Neural cell (in vitro differentiated cells): ENCODE results near the gene BCL2L14. TPM values are rescaled to one million over a fixed set of nuclear protein-coding genes. Genes with fewer than 3 reads are reported as not detected.

ENCODE experiments used
- H2AFZ ChIP-seq: fragments of 200-600, 300-800 bp; sonication (generic), shearing (Covaris generic); 2 replicates; pipeline ENCODE4 v1.6.0; 2014; ENCODE audit warnings: low read depth, mild to moderate bottlenecking, antibody characterized with exemption, low read length, moderate library complexity
- H3F3A ChIP-seq: fragments of 200-600 bp; shearing (Covaris generic); 2 replicates; pipeline ENCODE4 v1.6.1; 2016; ENCODE audit warnings: mild to moderate bottlenecking, moderate library complexity, mixed read lengths, antibody characterized with exemption, low read length; ENCODE audit not compliant: insufficient read depth, poor library complexity, severe bottlenecking
- H3K27ac ChIP-seq: fragments of 200-600, 300-800 bp; sonication (generic), shearing (Covaris generic); 2 replicates; pipeline ENCODE4 v1.5.1; 2014; ENCODE audit warnings: mild to moderate bottlenecking, low read length, moderate library complexity
- H3K27me3 ChIP-seq: fragments of 300-800, 200-600 bp; sonication (generic), shearing (Covaris generic); 2 replicates; pipeline ENCODE4 v1.6.0; 2014; ENCODE audit warnings: mild to moderate bottlenecking, low read depth, low read length, moderate library complexity; ENCODE audit not compliant: insufficient read depth
- H3K36me3 ChIP-seq: fragments of 300-800, 200-600 bp; sonication (generic), shearing (Covaris generic); 2 replicates; pipeline ENCODE4 v1.5.1; 2014; ENCODE audit warnings: mild to moderate bottlenecking, antibody characterized with exemption, low read length, moderate library complexity; ENCODE audit not compliant: insufficient read depth
- H3K4me2 ChIP-seq: fragments of 300-800, 200-600 bp; sonication (generic), shearing (Covaris generic); 2 replicates; pipeline ENCODE4 v1.6.0; 2014; ENCODE audit warnings: mild to moderate bottlenecking, low read length
- H3K4me3 ChIP-seq: fragments of 300-800, 200-600 bp; sonication (generic), shearing (Covaris generic); 2 replicates; pipeline ENCODE4 v1.5.1; 2014; ENCODE audit warnings: mild to moderate bottlenecking, low read length, moderate library complexity
- H3K79me2 ChIP-seq: fragments of 200-600 bp; shearing (Covaris generic); replicated peaks from 2 replicates; pipeline ENCODE4 v1.6.0; 2014; ENCODE audit warnings: mild to moderate bottlenecking, low read length, moderate library complexity; ENCODE audit not compliant: insufficient read depth
- H3K9ac ChIP-seq: fragments of 300-800, 200-600 bp; sonication (generic), shearing (Covaris generic); 2 replicates; pipeline ENCODE4 v1.6.1; 2016; ENCODE audit warnings: mild to moderate bottlenecking, low read length, mixed read lengths
- H3K9me2 ChIP-seq: fragments of 200-600 bp; shearing (Covaris generic); 2 replicates; pipeline ENCODE4 v1.6.1; 2016; ENCODE audit warnings: mild to moderate bottlenecking, low read length, mixed read lengths; ENCODE audit not compliant: insufficient read depth
- H3K9me3 ChIP-seq: fragments of 200-600, 300-800 bp; sonication (generic), shearing (Covaris generic); 2 replicates; pipeline ENCODE4 v1.6.1; 2016; ENCODE audit warnings: mild to moderate bottlenecking, mixed run types, low read length, moderate library complexity, mixed read lengths
- H4K20me1 ChIP-seq: fragments of 200-600 bp; shearing (Covaris generic); 2 replicates; pipeline ENCODE4 v1.6.1; 2016; ENCODE audit warnings: mild to moderate bottlenecking, mixed run types; ENCODE audit not compliant: insufficient read depth
- CTCF ChIP-seq: fragments of 450-650 bp; IDR thresholded peaks from 2 replicates; pipeline ENCODE4 v1.5.1; 2014; ENCODE audit warnings: antibody characterized with exemption, mild to moderate bottlenecking, moderate library complexity; ENCODE audit not compliant: poor library complexity, severe bottlenecking
- EP300 ChIP-seq: fragments of 450-650 bp; conservative IDR thresholded peaks from 2 replicates; pipeline ENCODE4 v1.6.1; 2014; ENCODE audit warnings: antibody characterized with exemption, mild to moderate bottlenecking, moderate library complexity; ENCODE audit not compliant: poor library complexity, severe bottlenecking
- EZH2 ChIP-seq: fragments of 200-600, 300-800 bp; shearing (Covaris generic), sonication (generic); IDR thresholded peaks from 2 replicates; pipeline ENCODE4 v1.6.1; 2014; ENCODE audit warnings: antibody characterized with exemption, low read length, borderline replicate concordance, mild to moderate bottlenecking; ENCODE audit not compliant: insufficient read depth, poor library complexity, severe bottlenecking
- MXI1 ChIP-seq: fragments of 450-650 bp; conservative IDR thresholded peaks from 2 replicates; pipeline ENCODE4 v1.6.1; 2014; ENCODE audit warnings: antibody characterized with exemption, mild to moderate bottlenecking; ENCODE audit not compliant: poor library complexity, severe bottlenecking
- POLR2AphosphoS5 ChIP-seq: IDR thresholded peaks from 2 replicates; pipeline ENCODE4 v1.6.1; 2012
- RAD21 ChIP-seq: fragments of 450-650 bp; conservative IDR thresholded peaks from 2 replicates; pipeline ENCODE4 v1.6.1; 2014; ENCODE audit warnings: antibody characterized with exemption, mild to moderate bottlenecking, moderate library complexity
- REST ChIP-seq: IDR thresholded peaks from 2 replicates; pipeline ENCODE4 v1.6.1; 2012; ENCODE audit warnings: borderline replicate concordance
- SMC3 ChIP-seq: fragments of 450-650 bp; conservative IDR thresholded peaks from 2 replicates; pipeline ENCODE4 v1.6.1; 2014; ENCODE audit warnings: antibody characterized with exemption, mild to moderate bottlenecking, moderate library complexity; ENCODE audit not compliant: poor library complexity
- TAF1 ChIP-seq: IDR thresholded peaks from 2 replicates; pipeline ENCODE4 v1.6.1; 2012; ENCODE audit warnings: low read depth
- polyA plus RNA-seq: library from polyadenylated mRNA; depleted of rRNA; stranded (reverse); fragments of >200 nt; gene quantifications from 2 replicates; pipeline ENCODE4 v1.2.3, GENCODE V29; 2014

BCL2L14 gene
- polyA plus RNA-seq, 1 donor from 2014 or later, result not detected

GRCh38 chr12:12023456-12023855 is 47.3 kb upstream of the BCL2L14 start:
- H4K20me1 ChIP-seq, result no peaks in the 10 kb centered on the region
- H3K9ac ChIP-seq, result no peak overlapping the region
- no peaks in the 10 kb centered on the region for H3K36me3 ChIP-seq
- H3K9me3 ChIP-seq, result no peaks in the 10 kb centered on the region
- no peaks in the 10 kb centered on the region for H3K27me3 ChIP-seq
- no peaks in the 10 kb centered on the region for H3K9me2 ChIP-seq
- no peaks in the 10 kb centered on the region for H3F3A ChIP-seq
- no peak overlapping the region for H3K27ac ChIP-seq
- no peak overlapping the region for H3K4me3 ChIP-seq
- TF ChIP-seq SMC3 (no peak), CTCF (no peak), MXI1 (no peak), EZH2 (no peak), POLR2AphosphoS5 (no peak), EP300 (no peak), REST (no peak), TAF1 (no peak), RAD21 (no peak)
- H2AFZ ChIP-seq, result no peak overlapping the region
- H3K4me2 ChIP-seq, result no peak overlapping the region
- no peaks in the 10 kb centered on the region for H3K79me2 ChIP-seq

- no peaks in the 10 kb centered on the region for H3K27me3 ChIP-seq
- no peaks in the 10 kb centered on the region for H3F3A ChIP-seq
- H3K27ac ChIP-seq, result no peak overlapping the region
- H3K9me2 ChIP-seq, result no peaks in the 10 kb centered on the region
- H3K36me3 ChIP-seq, result no peaks in the 10 kb centered on the region
- H2AFZ ChIP-seq, result no peak overlapping the region
- no peaks in the 10 kb centered on the region for H3K79me2 ChIP-seq
- no peak overlapping the region for H3K4me3 ChIP-seq
- TF ChIP-seq TAF1, result no peak
- H3K9me3 ChIP-seq, result no peaks in the 10 kb centered on the region
- H3K4me2 ChIP-seq, result no peak overlapping the region
- H4K20me1 ChIP-seq, result no peaks in the 10 kb centered on the region
- no peak overlapping the region for H3K9ac ChIP-seq
Measured at GRCh38 chr12:12024911-12025682, 45.6 kb upstream of the BCL2L14 start.
